GM15510 (cell line): ENCODE results near the gene TAAR6.

ENCODE experiments used
- POLR2A ChIP-seq: IDR thresholded peaks from 3 replicates; pipeline ENCODE4 v1.6.1; 2011; ENCODE audit warnings: borderline replicate concordance; ENCODE audit not compliant: insufficient read length; ENCODE audit errors: extremely low read depth

Gene TAAR6

GRCh38 chr6:132570221-132570777, at the start of gene TAAR6:
Gene TAAR6, plus strand, starts transcription at chr6:132570322. Its CDS starts 0 bp downstream, at chr6:132570322.
- TF ChIP-seq POLR2A = no peak

- TF ChIP-seq POLR2A = no peak
These were observed 49.2 kb upstream of the TAAR6 start for GRCh38 chr6:132520953-132521352.

GRCh38 chr6:132524646-132525045, 45.5 kb upstream of the TAAR6 start:
- no peak for TF ChIP-seq POLR2A

- no peak for TF ChIP-seq POLR2A
These were observed 44.3 kb upstream of the TAAR6 start for GRCh38 chr6:132525866-132526265.

GRCh38 chr6:132526461-132526860, 43.7 kb upstream of the TAAR6 start:
- no peak for TF ChIP-seq POLR2A

DNA sequence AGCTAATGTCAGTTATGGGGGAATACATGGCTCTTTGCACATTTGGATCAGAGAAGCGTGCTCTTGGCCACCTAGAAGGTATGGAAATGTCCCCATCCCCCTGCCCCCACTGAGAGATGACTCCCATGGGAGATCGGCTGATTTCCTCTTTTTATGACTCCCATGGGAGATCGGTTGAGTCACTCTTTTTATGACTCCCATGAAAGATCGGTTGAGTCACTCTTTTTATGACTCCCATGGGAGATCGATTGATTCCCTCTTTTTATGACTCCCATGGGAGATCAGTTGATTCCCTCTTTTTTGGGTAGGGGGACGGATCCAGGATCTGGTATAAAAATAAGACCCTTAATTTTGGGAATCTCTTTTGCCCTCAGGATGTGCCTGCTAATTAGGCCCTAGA, 42.3 kb upstream of the TAAR6 start:
- TF ChIP-seq POLR2A = no peak

DNA sequence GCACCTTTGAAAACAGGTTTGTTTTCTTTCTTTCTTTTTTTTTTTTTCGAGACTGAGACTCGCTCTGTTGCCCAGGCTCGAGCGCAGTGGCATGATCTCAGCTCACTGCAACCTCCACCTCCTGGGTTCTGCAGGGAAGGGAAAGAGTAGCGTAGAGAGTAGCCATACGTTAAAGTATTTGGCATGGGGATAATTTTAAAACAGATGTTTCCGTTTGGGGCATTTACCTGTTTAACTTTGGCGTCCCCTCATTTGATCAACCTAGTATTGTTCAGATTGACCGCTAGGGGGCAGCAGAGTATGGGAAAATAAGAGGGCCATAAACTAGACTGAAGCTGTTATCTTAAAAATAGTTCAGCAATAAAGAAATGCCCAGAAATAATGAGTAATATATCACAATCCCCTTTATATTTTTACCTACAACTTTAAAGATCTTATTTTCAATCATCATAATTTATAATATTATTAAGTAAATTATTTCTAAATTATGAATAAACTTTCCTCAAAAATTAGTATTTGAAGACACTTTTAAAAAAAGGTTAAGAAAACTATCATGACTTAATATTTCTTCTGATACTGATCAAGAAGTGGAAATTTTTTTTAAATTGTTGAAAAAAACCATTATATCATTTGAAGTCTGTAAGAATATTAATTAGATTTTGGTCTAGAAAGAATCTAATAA, 39.7 kb upstream of the TAAR6 start:
- TF ChIP-seq POLR2A = no peak

- no peak for TF ChIP-seq POLR2A
These were observed 33.0 kb upstream of the TAAR6 start for GRCh38 chr6:132537145-132537544.

DNA sequence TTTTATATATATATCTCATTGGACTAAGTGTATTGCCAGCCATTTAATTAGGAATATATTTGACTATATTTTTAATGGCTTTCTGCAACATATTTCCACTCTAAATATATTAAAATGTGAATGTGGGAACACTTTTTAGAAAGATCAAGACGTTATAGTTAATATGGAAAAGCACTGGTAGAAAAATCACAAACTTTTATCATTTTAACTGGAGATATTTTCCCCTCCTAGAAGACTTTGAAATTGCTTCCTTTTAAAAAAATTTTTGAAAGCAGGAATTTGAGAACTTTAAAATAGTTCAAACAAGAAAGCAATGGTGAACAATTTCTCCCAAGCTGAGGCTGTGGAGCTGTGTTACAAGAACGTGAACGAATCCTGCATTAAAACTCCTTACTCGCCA, 32.1 kb upstream of the TAAR6 start, which contains the start of gene TAAR9:
Gene TAAR9 (plus strand): TSS at position 301 of the 400 bp plus-strand sequence. CDS start 13 bp downstream, at position 314.
- TF ChIP-seq POLR2A = no peak

DNA sequence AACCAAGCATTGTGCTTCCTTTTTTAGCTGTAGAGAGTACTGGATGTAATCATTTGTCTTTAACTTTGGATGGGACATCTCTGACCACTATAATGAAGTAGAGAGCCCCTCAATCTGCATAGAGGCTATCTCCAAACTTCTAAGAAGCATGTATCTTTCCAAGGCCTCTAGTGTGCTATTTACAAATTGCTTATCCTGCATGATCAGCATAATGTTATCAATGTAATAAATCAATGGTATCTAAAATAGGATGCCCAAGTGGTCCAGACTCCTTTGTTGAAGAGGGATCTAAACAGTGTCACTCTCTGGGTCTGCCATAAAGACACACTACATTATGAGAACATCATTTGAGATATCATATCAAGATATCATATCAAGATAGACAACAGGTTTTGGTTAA, 25.3 kb upstream of the TAAR6 start:
- no peak for TF ChIP-seq POLR2A

GRCh38 chr6:132548746-132549463, 21.2 kb upstream of the TAAR6 start:
- no peak for TF ChIP-seq POLR2A

GRCh38 chr6:132551214-132551613, 18.9 kb upstream of the TAAR6 start:
- TF ChIP-seq POLR2A = no peak

GRCh38 chr6:132552372-132552771, 17.8 kb upstream of the TAAR6 start, which contains the start of gene TAAR8:
Gene TAAR8, plus strand, starts transcription at chr6:132552672. Its CDS starts 21 bp downstream, at chr6:132552693.
- TF ChIP-seq POLR2A = no peak

GRCh38 chr6:132566404-132566803, 3.7 kb upstream of the TAAR6 start:
- no peak for TF ChIP-seq POLR2A

GRCh38 chr6:132567566-132567965, 2.6 kb upstream of the TAAR6 start:
- no peak for TF ChIP-seq POLR2A
